MM.1S (cell line): ENCODE data around the gene EIF3A.

Experiments used
- DNase-seq: peaks from one replicate; pipeline ENCODE4 v3.0.0-alpha.2; 2015
- H2AFZ ChIP-seq: fragments of 300-600 bp; sonication (generic); 2 replicates; pipeline ENCODE4 v1.6.0; 2016; ENCODE audit warnings: antibody characterized with exemption, low read length
- H3F3A ChIP-seq: fragments of 300-600 bp; sonication (generic); 2 replicates; pipeline ENCODE4 v1.6.1; 2016; ENCODE audit warnings: mild to moderate bottlenecking, antibody characterized with exemption, low read length, moderate library complexity, mixed read lengths; ENCODE audit not compliant: insufficient read depth
- H3K27ac ChIP-seq: fragments of 300-600 bp; sonication (generic); 2 replicates; pipeline ENCODE4 v1.5.1; 2016; ENCODE audit warnings: mild to moderate bottlenecking, low read length
- H3K27me3 ChIP-seq: fragments of 300-600 bp; sonication (generic); replicated peaks from 2 replicates; pipeline ENCODE4 v1.6.0; 2016; ENCODE audit warnings: low read length; ENCODE audit not compliant: insufficient read depth
- H3K36me3 ChIP-seq: fragments of 300-600 bp; sonication (generic); replicated peaks from 2 replicates; pipeline ENCODE4 v1.6.1; 2016; ENCODE audit warnings: mild to moderate bottlenecking, low read length, mixed read lengths; ENCODE audit not compliant: insufficient read depth
- H3K4me1 ChIP-seq: fragments of 300-600 bp; sonication (generic); 2 replicates; pipeline ENCODE4 v1.6.1; 2016; ENCODE audit warnings: low read length, mixed read lengths
- H3K4me2 ChIP-seq: fragments of 300-600 bp; sonication (generic); 2 replicates; pipeline ENCODE4 v1.6.0; 2016; ENCODE audit warnings: low read depth, low read length
- H3K4me3 ChIP-seq: fragments of 300-600 bp; sonication (generic); 2 replicates; pipeline ENCODE4 v1.5.1; 2016; ENCODE audit warnings: low read length, mixed read lengths
- H3K79me2 ChIP-seq: fragments of 300-600 bp; sonication (generic); 2 replicates; pipeline ENCODE4 v1.6.1; 2016; ENCODE audit warnings: mixed run types, low read length, mixed read lengths
- H3K9ac ChIP-seq: fragments of 300-600 bp; sonication (generic); 2 replicates; pipeline ENCODE4 v1.6.1; 2016; ENCODE audit warnings: low read length, mixed read lengths
- H3K9me2 ChIP-seq: fragments of 300-600 bp; sonication (generic); replicated peaks from 2 replicates; pipeline ENCODE4 v1.6.1; 2016; ENCODE audit warnings: mild to moderate bottlenecking, low read length, mixed read lengths; ENCODE audit not compliant: insufficient read depth
- H3K9me3 ChIP-seq: fragments of 300-600 bp; sonication (generic); replicated peaks from 2 replicates; pipeline ENCODE4 v1.6.1; 2016; ENCODE audit warnings: mild to moderate bottlenecking, low read length, mixed read lengths; ENCODE audit not compliant: insufficient read depth
- H4K20me1 ChIP-seq: fragments of 300-600 bp; sonication (generic); 2 replicates; pipeline ENCODE4 v1.6.1; 2016; ENCODE audit warnings: mild to moderate bottlenecking, low read length, moderate library complexity, mixed read lengths; ENCODE audit not compliant: insufficient read depth
- CTCF ChIP-seq: fragments of 300-600 bp; sonication (generic); IDR thresholded peaks from 2 replicates; pipeline ENCODE4 v1.5.1; 2016; ENCODE audit warnings: antibody characterized with exemption, low read length, mixed read lengths
- EZH2 ChIP-seq: fragments of 300-600 bp; sonication (generic); optimal IDR thresholded peaks from 2 replicates; pipeline ENCODE3; 2017; ENCODE audit warnings: low read depth, mild to moderate bottlenecking, antibody characterized with exemption, low read length, mixed read lengths
- EZH2phosphoT487 ChIP-seq: fragments of 300-600 bp; sonication (generic); IDR thresholded peaks from 2 replicates; pipeline ENCODE4 v1.6.1; 2018; ENCODE audit warnings: antibody characterized with exemption, low read length

The EIF3A gene

GRCh38 chr10:119070395-119071165 lies 10.0 kb downstream of the EIF3A start:
- H3K27ac ChIP-seq: no peak overlapping the region
- H3K4me1 ChIP-seq: no peaks in the 10 kb centered on the region
- H3K79me2 ChIP-seq: peaks cover 100% of the 10 kb centered on the region
- no peak overlapping the region for H2AFZ ChIP-seq
- H3K4me3 ChIP-seq: no peak overlapping the region
- DNase-seq: no peak
- peaks cover 47% of the 10 kb centered on the region for H4K20me1 ChIP-seq
- H3K27me3 ChIP-seq: no peaks in the 10 kb centered on the region
- no peaks in the 10 kb centered on the region for H3K9me3 ChIP-seq
- no peak overlapping the region for H3K4me2 ChIP-seq
- H3K9ac ChIP-seq: no peak overlapping the region
- no peaks in the 10 kb centered on the region for H3K9me2 ChIP-seq
- TF ChIP-seq CTCF (no peak), EZH2phosphoT487 (no peak), EZH2 (no peak)
- H3F3A ChIP-seq: peaks cover 3% of the 10 kb centered on the region; the same call in 1 of the 2 replicates
- H3K36me3 ChIP-seq: peaks cover 39% of the 10 kb centered on the region

GRCh38 chr10:119061926-119062325 lies 18.7 kb downstream of the EIF3A start:
- Histone ChIP-seq H3K4me2 (no peak overlapping the region), H3K36me3 (peaks cover 54% of the 10 kb centered on the region), H3K4me3 (no peak overlapping the region), H3K9ac (no peak overlapping the region), H3K9me2 (no peaks in the 10 kb centered on the region), H3K9me3 (no peaks in the 10 kb centered on the region), H3F3A (peaks cover 13% of the 10 kb centered on the region; the same call in 1 of the 2 replicates), H3K27me3 (no peaks in the 10 kb centered on the region), H3K79me2 (peaks cover 100% of the 10 kb centered on the region), H3K27ac (no peak overlapping the region), H2AFZ (no peak overlapping the region), H3K4me1 (no peaks in the 10 kb centered on the region), H4K20me1 (peaks cover 16% of the 10 kb centered on the region)
- TF ChIP-seq CTCF (no peak), EZH2 (no peak), EZH2phosphoT487 (no peak)
- DNase-seq: no peak

- H3K36me3 ChIP-seq: peaks cover 57% of the 10 kb centered on the region
- H2AFZ ChIP-seq: no peak overlapping the region
- H4K20me1 ChIP-seq: peaks cover 16% of the 10 kb centered on the region
- no peaks in the 10 kb centered on the region for H3K9me2 ChIP-seq
- H3K9me3 ChIP-seq: no peaks in the 10 kb centered on the region
- H3F3A ChIP-seq: peaks cover 10% of the 10 kb centered on the region; the same call in 1 of the 2 replicates
- H3K79me2 ChIP-seq: peaks cover 100% of the 10 kb centered on the region
- TF ChIP-seq EZH2phosphoT487 (no peak), EZH2 (no peak), CTCF (no peak)
- no peak for DNase-seq
- H3K4me1 ChIP-seq: no peaks in the 10 kb centered on the region
- no peak overlapping the region for H3K9ac ChIP-seq
- no peak overlapping the region for H3K4me2 ChIP-seq
- no peak overlapping the region for H3K27ac ChIP-seq
- no peak overlapping the region for H3K4me3 ChIP-seq
- H3K27me3 ChIP-seq: no peaks in the 10 kb centered on the region
Measured at GRCh38 chr10:119061352-119061751, 19.3 kb downstream of the EIF3A start.
